Right renal cortex interstitium (tissue), 3 donors: ENCODE results near the gene CENPM. TPM values are rescaled to one million over a fixed set of nuclear protein-coding genes. Genes with fewer than 3 reads are reported as not detected.

Experiments used
- DNase-seq, 3 donors: peaks; one replicate each; pipeline ENCODE4 v3.0.0-alpha.2; 2013; ENCODE audit warnings: low read depth in 3 of 3, low spot score in 2 of 3
- polyA plus RNA-seq, 3 donors: library from polyadenylated mRNA; unstranded; fragments of 120-200 nt; gene quantifications; one replicate each; pipeline ENCODE4 v1.2.1, GENCODE V29; 2013; ENCODE audit not compliant: insufficient read length in 3 of 3

Gene CENPM, protein sequence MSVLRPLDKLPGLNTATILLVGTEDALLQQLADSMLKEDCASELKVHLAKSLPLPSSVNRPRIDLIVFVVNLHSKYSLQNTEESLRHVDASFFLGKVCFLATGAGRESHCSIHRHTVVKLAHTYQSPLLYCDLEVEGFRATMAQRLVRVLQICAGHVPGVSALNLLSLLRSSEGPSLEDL
- 10 to 100 TPM in 2 of 3 donors, 1 to 10 TPM in 1; 9.4 to 12.0 (median 10.9) TPM for polyA plus RNA-seq

DNA sequence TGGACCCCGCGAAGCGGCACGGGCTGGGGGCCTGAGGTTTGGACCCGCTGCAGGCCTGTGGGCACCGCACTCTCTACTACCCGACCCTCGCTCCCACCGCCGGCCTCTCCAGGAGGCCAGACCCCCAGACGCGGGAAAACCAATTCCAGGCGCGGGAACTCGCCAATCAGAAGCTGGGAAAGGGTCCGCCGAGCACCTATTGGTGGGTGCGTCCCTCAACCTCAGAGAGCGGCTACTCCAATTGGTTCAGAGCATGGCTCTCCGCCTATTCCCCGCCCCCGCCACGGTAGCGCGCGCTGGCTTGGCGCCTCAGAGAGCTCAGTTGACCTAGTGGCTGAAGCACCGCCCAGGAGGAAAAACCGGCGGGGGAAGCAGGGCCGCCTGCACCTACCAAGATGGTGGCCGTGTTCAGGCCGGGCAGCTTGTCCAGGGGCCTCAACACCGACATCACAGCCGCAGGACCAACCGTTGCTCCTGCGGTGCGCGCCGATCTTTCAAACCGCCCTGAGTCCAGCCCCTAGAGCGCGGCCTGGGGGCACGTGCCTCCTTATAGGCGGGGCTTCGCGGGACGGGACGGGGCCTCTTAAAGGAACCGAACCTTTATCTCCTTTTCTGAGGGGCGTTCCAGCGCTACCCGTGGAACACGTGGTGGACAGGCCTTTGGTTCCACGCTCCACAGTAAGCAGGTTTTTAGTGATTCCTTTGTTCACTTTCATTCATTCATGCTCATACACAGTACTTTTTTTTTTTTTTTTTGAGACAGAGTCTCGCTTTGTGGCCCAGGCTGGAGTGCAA, at the start of gene CENPM:
CENPM (minus strand) TSS at position 524 of the 795 bp plus-strand sequence; CDS start at position 448, 76 bp downstream.
- peak; percentile 81 to 90 (median 88) for DNase-seq

DNA sequence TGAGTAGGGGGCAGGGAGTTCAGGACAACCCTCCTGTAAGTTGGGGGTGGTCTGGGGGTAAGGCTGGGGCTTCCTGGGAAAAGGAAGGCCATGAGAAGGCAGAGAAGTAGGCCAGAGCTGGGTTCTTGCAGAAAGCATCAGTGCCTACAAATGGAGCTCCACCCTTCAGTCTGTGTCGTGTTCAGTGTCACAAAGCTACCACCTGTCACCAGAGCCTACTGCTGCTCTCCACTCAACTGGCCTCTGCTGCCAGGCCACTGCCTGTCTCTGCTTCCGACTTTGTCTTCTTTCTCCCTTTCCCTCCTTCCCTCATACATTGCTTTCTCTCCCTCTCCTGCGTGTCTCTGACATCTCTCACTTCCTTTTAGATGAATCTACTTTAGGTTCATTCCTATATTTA, 48.3 kb upstream of the CENPM start:
- DNase-seq, result no peak

DNA sequence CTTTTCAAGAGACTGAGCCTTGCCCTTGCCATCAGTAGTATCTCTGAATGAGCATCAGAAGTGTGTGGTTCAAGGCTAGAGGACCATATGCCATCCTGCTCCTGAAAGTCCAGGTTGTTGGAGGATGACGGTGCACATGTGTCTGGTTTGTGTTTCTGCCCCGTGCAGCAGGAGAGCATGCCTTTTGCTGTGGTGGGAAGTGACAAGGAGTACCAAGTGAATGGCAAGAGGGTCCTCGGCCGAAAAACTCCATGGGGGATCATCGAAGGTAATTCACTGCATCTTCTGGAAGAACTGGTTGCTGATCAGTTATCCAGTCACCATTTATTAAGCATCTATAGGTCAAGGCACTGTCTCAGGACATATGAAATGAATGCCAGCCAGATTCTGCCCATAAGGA, 45.5 kb upstream of the CENPM start:
- no peak for DNase-seq

DNA sequence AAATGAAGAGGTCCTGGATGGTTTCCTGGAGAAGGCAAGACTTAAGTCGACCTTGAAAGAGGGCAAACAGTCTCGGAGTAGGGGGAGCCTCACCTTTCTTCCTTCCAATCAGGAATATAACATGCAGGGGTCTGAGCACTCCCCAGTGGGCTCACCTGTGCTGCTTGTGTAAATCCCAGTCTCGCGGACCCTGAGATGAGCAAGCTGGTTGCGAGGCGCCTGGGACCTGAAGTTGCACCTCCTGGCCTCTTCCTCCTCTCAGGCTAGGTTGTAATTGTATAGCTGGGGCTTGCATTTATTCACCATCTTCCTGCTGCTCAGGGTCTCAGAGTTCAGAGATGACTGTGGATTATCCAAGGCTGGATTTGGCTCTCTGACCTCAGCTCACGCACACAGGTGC, 44.2 kb upstream of the CENPM start:
- no peak for DNase-seq

DNA sequence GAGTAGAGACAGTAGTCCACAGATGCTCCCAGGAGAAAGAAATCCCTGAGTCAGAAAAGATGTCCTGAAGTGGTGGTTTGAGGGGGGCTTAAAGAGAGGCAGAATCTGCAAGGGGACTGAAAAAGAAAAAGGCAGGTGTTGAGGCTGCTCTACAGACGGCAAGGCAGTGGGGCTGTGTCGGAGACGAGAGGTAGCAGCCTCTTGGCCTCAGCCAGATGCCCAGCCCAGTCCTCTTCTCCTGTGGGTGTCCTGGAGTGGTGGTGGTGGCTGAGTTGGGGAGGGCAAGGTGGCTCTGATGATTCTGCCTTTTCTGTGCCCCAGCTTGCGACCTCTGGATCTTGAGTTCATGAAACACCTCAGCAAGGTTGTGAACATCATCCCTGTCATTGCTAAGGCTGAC, 42.3 kb upstream of the CENPM start:
- no peak for DNase-seq

DNA sequence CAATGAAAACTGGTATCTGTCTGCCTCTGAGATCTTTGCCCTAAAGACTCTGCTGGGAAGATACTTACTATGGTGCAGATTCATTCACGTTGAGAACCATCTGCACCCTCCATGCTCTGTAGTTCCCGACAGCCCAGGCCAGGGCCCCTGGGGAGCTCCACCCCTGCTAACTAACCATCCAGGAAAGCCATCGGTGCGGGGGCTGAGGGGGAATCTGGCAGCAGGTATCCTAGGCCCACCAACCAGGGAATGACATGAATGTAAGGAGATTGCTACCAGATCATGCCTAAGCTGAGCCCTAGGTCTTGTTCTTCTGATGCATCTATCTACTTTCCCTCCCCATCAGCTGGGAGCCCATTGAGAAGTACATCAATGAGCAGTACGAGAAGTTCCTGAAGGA, 40.3 kb upstream of the CENPM start:
- no peak for DNase-seq

DNA sequence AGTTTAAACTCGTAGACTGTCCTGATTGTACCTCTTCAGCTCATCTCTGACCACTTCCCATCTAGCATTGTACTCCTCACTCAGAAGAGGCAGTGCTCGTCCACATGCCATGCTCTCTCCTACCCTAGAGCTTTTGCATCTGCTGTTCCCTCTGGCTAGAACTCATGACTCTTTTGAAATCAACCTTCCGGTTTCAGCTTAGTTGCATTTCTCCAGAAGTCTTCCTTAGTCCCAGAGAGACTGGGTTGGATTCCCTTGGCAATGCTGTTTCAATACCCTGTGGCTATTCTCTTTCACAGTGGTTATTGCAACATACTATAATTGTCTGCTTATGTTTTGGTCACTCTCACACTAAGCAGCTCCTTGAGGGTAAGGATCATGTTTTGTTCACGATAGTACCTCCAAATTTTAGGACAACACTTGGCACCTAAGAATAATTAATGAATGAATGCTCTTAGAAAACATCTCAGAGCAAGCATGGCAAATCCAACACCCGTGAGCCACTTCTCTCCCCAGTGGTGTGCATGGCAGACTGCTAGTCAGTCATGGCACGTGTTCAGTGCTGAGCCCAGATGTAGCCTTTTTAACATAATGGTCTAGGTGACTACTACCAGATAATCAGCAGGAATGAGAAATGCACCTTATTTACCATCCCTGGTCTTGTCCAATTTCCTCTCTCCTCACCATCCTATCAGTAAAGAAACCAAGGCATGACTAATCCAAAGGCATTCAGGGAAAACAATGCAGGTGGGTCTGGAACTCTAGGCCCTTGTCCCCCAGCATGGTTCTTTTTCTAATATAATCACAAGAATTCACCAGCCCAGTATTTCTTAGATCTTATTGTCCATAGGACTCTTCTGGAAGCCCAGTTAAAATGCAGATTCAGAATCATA, 36.8 kb upstream of the CENPM start:
- DNase-seq, result no peak

DNA sequence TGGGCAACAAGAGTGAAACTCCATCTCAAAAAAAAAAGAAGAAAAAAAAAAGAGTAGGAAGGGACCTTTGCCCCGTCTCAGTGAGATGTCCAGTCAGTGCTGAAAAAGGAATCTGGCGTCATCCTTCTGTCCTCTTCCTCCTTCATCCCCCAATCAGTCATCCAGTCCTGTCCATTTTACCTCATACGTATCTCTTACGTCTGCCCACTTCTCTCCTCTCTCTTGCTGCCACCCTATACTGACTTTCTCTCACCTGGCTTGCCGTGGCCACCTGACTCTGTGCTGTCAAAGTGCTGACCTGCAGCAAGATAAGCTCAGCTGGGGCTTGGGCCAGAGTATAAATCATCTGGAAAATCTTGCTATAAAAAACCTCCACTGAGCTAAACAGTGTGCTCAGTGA, 35.9 kb upstream of the CENPM start:
- no peak for DNase-seq

DNA sequence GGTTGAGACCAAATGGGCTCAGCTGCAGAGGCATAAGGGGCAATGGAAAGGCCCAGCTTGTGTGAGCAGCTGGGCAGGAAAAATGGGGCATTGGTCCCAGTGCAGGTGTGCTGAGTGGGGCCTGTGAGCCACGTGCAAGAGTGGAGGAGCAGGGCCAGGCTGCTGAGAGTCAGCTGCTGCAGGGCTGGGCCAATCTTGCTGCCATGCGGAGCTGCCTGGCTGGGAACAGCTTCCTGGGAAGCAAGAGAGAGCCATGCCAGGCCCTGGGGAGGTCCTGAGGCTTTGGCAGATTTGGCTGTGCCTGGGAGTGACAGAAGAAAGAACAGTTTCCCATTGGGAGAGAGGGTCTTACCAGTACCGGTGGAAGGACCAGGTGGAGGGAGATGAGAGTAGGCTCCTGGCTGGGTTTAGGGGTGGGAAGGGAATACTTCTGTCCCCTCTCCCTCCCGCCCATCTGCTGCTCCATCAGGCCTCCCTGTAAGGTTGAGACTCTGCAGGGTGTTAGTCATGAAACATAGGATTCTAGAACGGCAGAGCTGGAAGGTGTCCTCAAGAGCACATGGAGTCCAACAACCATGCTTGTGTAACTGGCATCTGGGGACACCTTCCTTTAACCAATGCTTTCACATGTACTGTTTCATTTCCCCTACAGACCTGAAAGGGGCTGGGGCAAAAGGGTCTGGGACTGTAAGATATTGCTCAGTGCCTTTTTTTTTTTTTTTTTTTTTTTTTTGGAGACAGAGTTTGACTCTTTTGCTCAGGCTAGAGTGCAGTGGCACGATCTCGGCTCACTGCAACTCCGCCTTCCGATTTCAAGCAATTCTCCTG, 32.7 kb upstream of the CENPM start:
- DNase-seq, result no peak

DNA sequence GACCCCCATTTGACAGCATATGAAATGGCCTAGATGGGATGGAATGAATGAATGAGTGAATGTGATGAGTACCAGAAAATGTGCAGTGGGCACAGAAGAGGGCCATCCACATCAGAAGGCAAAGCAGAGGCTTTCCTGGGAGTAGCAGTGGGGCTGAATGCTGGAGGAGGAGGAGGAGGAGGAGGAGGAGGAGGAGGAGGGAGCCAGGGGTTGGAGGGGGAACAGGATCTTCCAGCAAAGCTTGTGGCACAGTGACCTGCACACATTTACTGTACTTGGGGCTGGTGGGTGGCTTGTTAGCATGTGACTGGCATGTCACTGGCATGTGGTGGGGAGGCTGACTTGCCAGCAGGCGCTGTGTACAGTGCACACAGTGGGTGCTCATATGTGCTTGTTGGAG, 31.8 kb upstream of the CENPM start:
- no peak for DNase-seq

DNA sequence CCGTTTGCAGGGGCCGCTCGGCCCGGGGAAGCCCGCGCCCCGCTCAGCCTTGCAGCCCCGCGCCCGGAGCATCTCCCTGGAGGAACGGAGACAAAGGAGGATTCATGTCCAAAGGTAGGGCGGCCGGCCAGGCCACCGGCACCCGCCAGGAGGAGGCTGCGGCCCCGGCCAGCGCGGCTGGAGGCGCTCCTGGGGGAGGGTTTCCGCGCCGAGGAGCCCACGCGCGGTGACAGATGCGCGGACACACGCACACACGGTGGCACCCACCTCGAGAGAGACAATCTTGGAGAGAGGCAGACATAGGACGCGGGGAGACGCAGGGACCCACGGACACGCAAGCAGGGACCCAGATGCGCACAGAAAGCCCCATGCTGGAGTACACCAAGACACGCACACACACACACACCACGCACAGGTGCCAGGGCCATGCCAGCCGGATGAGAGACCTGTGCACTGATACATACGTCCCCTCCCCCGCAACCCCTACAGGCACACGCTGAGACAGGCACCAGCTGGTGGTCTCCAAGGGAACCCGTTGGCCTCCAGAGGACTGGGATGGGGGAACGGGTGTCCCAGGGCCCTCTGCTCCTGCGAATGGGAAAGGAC, 30.1 kb upstream of the CENPM start:
- peak in 1 of 3 donors; percentile 50 for DNase-seq

DNA sequence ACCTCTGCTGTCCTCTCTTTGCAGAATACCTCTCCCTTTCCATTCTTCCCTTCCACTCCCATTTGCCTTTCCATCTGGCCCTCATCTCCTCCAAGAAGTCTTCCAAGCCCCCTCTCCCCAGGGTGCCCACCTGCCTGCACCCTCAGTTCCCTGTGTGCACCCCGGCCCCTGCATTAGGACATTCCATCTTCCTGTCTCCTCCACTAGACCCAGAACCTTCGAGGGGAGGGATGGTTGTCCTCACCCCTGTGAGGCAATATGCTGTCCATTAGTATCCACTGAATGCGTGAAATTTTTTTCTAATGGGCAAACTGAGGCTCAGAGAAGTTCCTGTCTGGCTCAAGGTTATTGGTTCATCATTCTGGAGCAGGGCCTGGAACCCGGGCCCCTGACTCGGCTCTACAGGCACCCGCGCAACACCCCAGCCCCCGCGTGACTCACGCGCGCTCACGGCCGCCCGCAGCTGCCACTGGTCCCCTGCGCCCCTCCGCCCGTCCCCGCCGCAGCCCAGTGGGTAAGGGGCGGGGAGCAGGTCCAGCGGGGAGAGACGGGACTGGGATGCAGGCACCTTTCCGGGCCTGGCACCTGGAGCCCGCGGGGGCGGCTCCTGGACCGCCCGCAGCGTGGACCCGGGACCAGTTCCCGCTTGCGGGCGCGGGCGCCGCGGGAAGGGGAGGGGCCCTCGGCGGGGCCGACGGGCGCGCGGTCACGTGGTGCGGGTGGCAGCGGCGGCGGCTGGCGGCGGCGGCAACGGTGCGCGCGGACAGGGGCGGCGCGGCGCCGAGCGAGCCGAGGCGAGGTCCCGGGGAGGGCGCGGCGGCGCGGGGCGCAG, 29.3 kb upstream of the CENPM start:
- no peak for DNase-seq

DNA sequence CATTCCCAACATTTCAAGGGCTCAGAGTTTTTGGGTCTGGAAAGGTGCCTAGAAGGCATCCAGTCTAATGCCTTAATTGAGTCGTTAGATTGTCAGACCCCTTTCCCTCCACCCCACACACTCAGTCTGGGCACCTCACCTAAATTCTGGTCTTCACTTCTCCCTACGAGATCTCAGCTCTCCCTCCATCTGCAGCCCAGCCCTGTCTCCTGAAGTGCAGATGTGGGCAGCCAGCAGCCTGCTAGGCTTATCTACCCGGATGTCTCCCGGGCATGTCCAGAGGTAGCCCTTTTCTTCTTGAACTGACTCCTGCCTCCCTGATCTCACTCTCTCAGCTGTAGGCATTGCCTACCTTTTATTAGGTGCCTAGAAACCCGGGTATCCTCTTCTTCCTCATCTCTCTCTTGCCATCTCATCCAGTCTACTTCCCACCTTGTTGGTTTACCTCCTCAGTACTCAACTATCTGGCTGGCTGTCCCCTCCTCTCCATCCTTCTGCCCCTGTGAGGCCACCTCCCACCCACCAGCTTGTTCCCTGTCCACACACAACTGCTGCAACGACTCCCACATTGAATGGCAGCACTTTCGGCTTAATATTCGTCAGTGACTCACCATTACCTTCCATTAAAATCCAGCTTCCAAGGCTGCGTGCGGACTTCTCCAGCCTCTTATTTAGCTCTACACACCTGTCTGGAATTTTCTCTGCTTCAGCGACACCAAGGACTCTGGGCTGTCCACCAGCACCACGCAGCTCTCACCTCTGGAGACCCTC, 28.5 kb upstream of the CENPM start:
- no peak for DNase-seq

DNA sequence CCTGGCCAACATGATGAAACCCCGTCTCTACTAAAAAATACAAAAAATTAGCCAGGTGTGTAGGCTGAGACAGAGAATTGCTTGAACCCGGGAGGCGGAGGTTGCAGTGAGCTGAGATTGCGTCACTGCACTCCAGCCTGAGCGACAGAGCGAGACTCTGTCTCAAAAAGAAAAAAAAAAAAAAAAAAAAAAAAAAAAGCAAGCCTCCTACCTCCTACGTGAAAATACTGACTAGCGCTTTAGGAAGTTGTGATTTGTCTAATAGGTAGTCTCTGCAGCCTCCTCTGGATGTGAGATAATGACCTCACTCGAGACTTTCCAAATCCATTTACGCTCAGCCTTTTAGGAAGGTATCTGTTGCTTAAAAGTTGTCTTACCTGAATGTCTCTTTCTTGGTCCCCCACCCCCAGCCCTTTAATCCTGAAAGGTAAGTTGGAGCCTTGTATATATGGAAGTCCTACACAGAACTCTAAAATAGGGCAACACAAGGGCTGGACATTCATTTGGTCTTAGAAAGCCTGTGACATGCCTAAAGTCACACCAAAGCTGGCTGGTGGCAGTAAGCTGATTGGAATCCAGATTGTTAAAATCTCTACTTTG, 27.8 kb upstream of the CENPM start:
- DNase-seq, result no peak

DNA sequence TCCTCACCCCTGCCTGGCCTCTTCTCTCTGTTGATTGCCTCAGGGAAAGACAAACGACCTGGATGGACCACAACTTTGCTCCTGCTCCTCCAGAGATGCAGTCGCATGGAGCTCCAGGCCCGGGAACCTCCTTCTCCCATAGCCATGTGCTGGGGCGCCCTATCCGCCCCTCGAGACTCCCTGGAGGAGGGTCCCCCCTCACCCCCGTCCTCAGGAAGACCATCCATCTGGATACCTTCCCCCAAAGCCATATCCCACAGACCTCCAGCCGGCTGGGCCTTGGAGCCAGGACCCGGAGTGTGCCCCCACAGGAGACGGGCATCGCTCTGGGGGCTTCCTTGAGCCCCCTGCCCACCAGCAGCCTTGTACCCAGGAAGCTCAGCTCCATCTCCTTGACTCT, 24.5 kb upstream of the CENPM start:
- DNase-seq, result no peak

DNA sequence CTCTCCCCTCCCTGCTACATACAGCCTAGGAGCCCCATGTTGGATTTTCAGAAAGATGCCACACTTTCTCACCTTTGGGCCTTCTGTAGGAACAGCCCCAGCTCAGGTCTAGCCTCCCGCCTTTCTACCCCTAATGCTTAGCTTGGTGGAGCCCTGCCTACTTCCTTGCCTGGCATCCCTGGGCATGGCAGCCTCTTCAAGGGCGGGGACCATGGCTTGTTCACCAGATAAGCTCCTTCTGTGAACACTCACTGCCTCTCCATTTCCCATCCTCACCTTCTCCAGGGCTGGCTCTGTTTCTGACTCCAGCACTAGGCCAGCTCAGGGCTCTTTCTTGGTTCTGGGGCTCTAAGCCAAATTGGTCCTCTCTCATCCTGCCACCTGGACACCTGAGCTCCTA, 23.6 kb upstream of the CENPM start:
- no peak for DNase-seq

DNA sequence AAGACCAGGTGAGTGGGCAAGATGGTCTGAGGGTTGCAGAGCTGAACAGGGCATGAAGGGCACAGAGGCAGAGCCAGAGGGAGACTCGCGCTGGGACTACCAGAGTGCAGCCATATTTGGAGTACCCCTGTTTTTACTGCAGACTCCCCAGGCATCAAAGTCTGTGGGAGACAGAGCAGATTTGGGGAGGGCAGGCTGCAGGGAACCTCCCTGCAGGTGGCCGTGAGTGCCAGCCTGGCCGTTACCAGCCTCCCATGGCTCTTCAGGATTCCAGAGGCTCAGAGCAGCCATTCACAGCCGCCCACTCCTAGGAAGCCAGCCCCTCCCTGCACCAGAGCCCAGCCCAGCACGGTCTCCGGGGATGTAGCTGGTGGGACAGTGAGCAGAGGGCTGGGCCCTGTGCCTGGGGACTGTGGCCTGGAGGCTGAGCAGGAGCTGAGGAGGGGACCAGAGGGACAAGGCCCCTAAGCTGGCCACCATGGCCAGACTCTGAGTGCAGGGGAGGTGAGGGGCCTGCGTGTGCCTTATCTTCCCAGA, 22.2 kb upstream of the CENPM start, which contains the start of gene SEPTIN3:
SEPTIN3 (plus strand) TSS at position 334 of the 537 bp plus-strand sequence. CDS start 2,050 bp downstream, outside the sequence.
- no peak for DNase-seq

DNA sequence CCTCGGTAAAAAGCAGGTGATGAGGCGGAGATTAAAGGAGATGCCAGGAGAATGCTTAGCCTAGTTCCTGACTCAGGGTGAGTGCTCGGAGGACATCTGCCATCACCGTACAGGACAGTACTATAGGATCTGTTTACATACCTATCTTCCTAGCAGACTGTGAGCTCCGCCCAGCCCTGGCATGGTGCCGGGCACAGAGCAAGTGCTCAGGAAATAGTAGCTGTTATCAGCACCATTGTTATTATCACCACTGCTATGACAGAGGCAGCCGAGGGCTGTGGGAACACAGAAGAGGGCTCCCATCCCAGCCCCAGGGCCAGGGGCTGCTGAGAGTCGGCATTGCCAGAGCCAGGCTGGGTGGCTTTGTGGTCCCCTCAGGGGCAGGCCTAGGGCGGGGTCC, 21.6 kb upstream of the CENPM start:
- no peak for DNase-seq
